Measurements from ENCODE around the gene SMIM9.
"Not testable (repeated sequence)": the region's sequence is repeated elsewhere in the genome, so short reads cannot be mapped to it uniquely, and the experiment has no call there.

Gene SMIM9

GRCh38 chrX:154834562-154834961 is at the start of gene SMIM9:
SMIM9 (minus strand) TSS chrX:154834662; CDS start chrX:154830856, 3,806 bp downstream.
- no peak for DNase-seq (ENCODE audit: low read depth)

- not testable (repeated sequence) for DNase-seq (ENCODE audit: low read depth)
These were observed 49.6 kb upstream of the SMIM9 start for GRCh38 chrX:154884069-154884468.

GRCh38 chrX:154873329-154873728 is 38.9 kb upstream of the SMIM9 start:
- no peak for DNase-seq (ENCODE audit: low read depth)

GRCh38 chrX:154868522-154868921 is 34.1 kb upstream of the SMIM9 start:
- DNase-seq (ENCODE audit: low read depth): not testable (repeated sequence)

GRCh38 chrX:154855256-154855655 is 20.8 kb upstream of the SMIM9 start:
- DNase-seq (ENCODE audit: low read depth): no peak

GRCh38 chrX:154850957-154851611 is 16.6 kb upstream of the SMIM9 start:
- no peak for DNase-seq (ENCODE audit: low read depth)

GRCh38 chrX:154840856-154841255 is 6.4 kb upstream of the SMIM9 start:
- no peak for DNase-seq (ENCODE audit: low read depth)

GRCh38 chrX:154836163-154836562 is 1.7 kb upstream of the SMIM9 start:
- DNase-seq (ENCODE audit: low read depth): no peak

GRCh38 chrX:154833746-154834274 is 652 bp downstream of the SMIM9 start:
- no peak for DNase-seq (ENCODE audit: low read depth)

- DNase-seq (ENCODE audit: low read depth): no peak
These were observed 4.5 kb downstream of the SMIM9 start for GRCh38 chrX:154829926-154830442.

- no peak for DNase-seq (ENCODE audit: low read depth)
These were observed 5.3 kb downstream of the SMIM9 start for GRCh38 chrX:154829134-154829533.

- DNase-seq (ENCODE audit: low read depth): no peak
These were observed 6.5 kb downstream of the SMIM9 start for GRCh38 chrX:154828016-154828408.

- no peak for DNase-seq (ENCODE audit: low read depth)
These were observed 7.1 kb downstream of the SMIM9 start for GRCh38 chrX:154827194-154828015.

- not testable (repeated sequence) for DNase-seq (ENCODE audit: low read depth)
These were observed 8.9 kb downstream of the SMIM9 start for GRCh38 chrX:154825586-154825985.

- DNase-seq (ENCODE audit: low read depth): no peak
These were observed 9.8 kb downstream of the SMIM9 start for GRCh38 chrX:154824638-154825037.

- no peak for DNase-seq (ENCODE audit: low read depth)
These were observed 12.4 kb downstream of the SMIM9 start for GRCh38 chrX:154822029-154822428.

- DNase-seq (ENCODE audit: low read depth): no peak
These were observed 12.9 kb downstream of the SMIM9 start for GRCh38 chrX:154821523-154821922.

GRCh38 chrX:154819771-154820341 is 14.6 kb downstream of the SMIM9 start:
- no peak for DNase-seq (ENCODE audit: low read depth)

GRCh38 chrX:154818916-154819770 is 15.3 kb downstream of the SMIM9 start:
- no peak for DNase-seq (ENCODE audit: low read depth)

GRCh38 chrX:154817048-154817618 is 17.3 kb downstream of the SMIM9 start:
- not testable (repeated sequence) for DNase-seq (ENCODE audit: low read depth)

- DNase-seq (ENCODE audit: low read depth): not testable (repeated sequence)
These were observed 18.1 kb downstream of the SMIM9 start for GRCh38 chrX:154816326-154816898.

Measured in activated T-helper 9 cell treated with anti-CD3 and anti-CD28 coated beads, Interleukin-2, amount 50 U/mL, for 16 hours (primary cell).